H9 (cell line): ENCODE data around the gene PPARGC1A. TPM values are rescaled to one million over a fixed set of nuclear protein-coding genes. Genes with fewer than 3 reads are reported as not detected.

Experiments used
- DNase-seq: peaks from one replicate; pipeline ENCODE4 v3.0.0-alpha.2; 2017
- H2AFZ ChIP-seq: one replicate; pipeline ENCODE4 v1.6.1; 2013; ENCODE audit warnings: mild to moderate bottlenecking, low read length, control low read depth, moderate library complexity
- H2AK5ac ChIP-seq: 2 replicates; pipeline ENCODE4 v1.6.1; 2013; ENCODE audit warnings: low read length, control low read depth, mixed read lengths; ENCODE audit not compliant: insufficient read length
- H2BK120ac ChIP-seq: one replicate; pipeline ENCODE4 v1.6.1; 2013; ENCODE audit warnings: low read depth, mild to moderate bottlenecking, low read length, control low read depth, inconsistent platforms; ENCODE audit not compliant: poor library complexity, severe bottlenecking
- H2BK12ac ChIP-seq: 2 replicates; pipeline ENCODE4 v1.6.1; 2013; ENCODE audit warnings: low read length, control low read depth, mixed read lengths, low read depth; ENCODE audit not compliant: insufficient read length
- H2BK15ac ChIP-seq: 2 replicates; pipeline ENCODE4 v1.6.1; 2013; ENCODE audit warnings: low read depth, low read length, control low read depth
- H2BK20ac ChIP-seq: one replicate; pipeline ENCODE4 v1.6.1; 2013; ENCODE audit warnings: low read depth, mild to moderate bottlenecking, low read length, control low read depth, inconsistent platforms; ENCODE audit not compliant: poor library complexity, severe bottlenecking
- H2BK5ac ChIP-seq: 2 replicates; pipeline ENCODE4 v1.6.1; 2013; ENCODE audit warnings: low read length, control low read depth, mixed read lengths; ENCODE audit not compliant: insufficient read length
- H3K14ac ChIP-seq: 2 replicates; pipeline ENCODE4 v1.6.1; 2013; ENCODE audit warnings: low read length, control low read depth; ENCODE audit not compliant: insufficient read depth
- H3K18ac ChIP-seq: 2 replicates; pipeline ENCODE4 v1.6.1; 2013; ENCODE audit warnings: low read depth, mild to moderate bottlenecking, mixed read lengths, low read length, control low read depth; ENCODE audit not compliant: insufficient read length
- H3K23ac ChIP-seq: 2 replicates; pipeline ENCODE4 v1.6.1; 2013; ENCODE audit warnings: low read length, control low read depth, mixed read lengths, low read depth; ENCODE audit not compliant: insufficient read length
- H3K23me2 ChIP-seq: 2 replicates; pipeline ENCODE4 v1.6.1; 2013; ENCODE audit warnings: low read depth, mild to moderate bottlenecking, mixed read lengths, low read length, control low read depth; ENCODE audit not compliant: insufficient read length, poor library complexity, severe bottlenecking
- H3K27ac ChIP-seq: 2 replicates; pipeline ENCODE4 v1.5.1; 2013; ENCODE audit warnings: low read length, control low read depth, mixed read lengths, low read depth; ENCODE audit not compliant: insufficient read length
- H3K27me3 ChIP-seq: 2 replicates; pipeline ENCODE4 v1.6.1; 2013; ENCODE audit warnings: low read length, control low read depth, inconsistent platforms; ENCODE audit not compliant: insufficient read depth
- H3K4ac ChIP-seq: 2 replicates; pipeline ENCODE4 v1.6.1; 2013; ENCODE audit warnings: low read depth, mild to moderate bottlenecking, control low read depth, inconsistent platforms, low read length, moderate library complexity
- H3K4me1 ChIP-seq: 2 replicates; pipeline ENCODE4 v1.6.1; 2013; ENCODE audit warnings: low read length, control low read depth, inconsistent platforms; ENCODE audit not compliant: insufficient read depth
- H3K4me2 ChIP-seq: 2 replicates; pipeline ENCODE4 v1.6.1; 2013; ENCODE audit warnings: low read length, control low read depth, mixed read lengths; ENCODE audit not compliant: insufficient read length, insufficient read depth
- H3K56ac ChIP-seq: 2 replicates; pipeline ENCODE4 v1.6.1; 2013; ENCODE audit warnings: low read depth, mild to moderate bottlenecking, mixed read lengths, low read length, control low read depth; ENCODE audit not compliant: insufficient read length
- H3K79me1 ChIP-seq: 2 replicates; pipeline ENCODE4 v1.6.1; 2013; ENCODE audit warnings: low read depth, mild to moderate bottlenecking, moderate library complexity, low read length, control low read depth, inconsistent platforms; ENCODE audit not compliant: insufficient read depth, poor library complexity, severe bottlenecking
- H3K79me2 ChIP-seq: 2 replicates; pipeline ENCODE4 v1.6.1; 2013; ENCODE audit warnings: low read length, control low read depth, inconsistent platforms; ENCODE audit not compliant: insufficient read depth
- H3K9ac ChIP-seq: 2 replicates; pipeline ENCODE4 v1.6.1; 2013; ENCODE audit warnings: low read length, control low read depth, mixed read lengths; ENCODE audit not compliant: insufficient read length; ENCODE audit errors: extremely low read depth
- H3K9me3 ChIP-seq: one replicate; pipeline ENCODE4 v1.6.1; 2013; ENCODE audit warnings: low read depth, low read length, inconsistent platforms; ENCODE audit not compliant: control insufficient read depth
- H3T11ph ChIP-seq: one replicate; pipeline ENCODE4 v1.6.1; 2013; ENCODE audit warnings: mild to moderate bottlenecking, low read length, control low read depth, inconsistent platforms
- H4K20me1 ChIP-seq: one replicate; pipeline ENCODE4 v1.6.1; 2013; ENCODE audit not compliant: control insufficient read depth, insufficient read length, insufficient read depth
- H4K5ac ChIP-seq: 2 replicates; pipeline ENCODE4 v1.6.1; 2013; ENCODE audit warnings: low read depth, mild to moderate bottlenecking, mixed read lengths, low read length, control low read depth; ENCODE audit not compliant: insufficient read length
- H4K8ac ChIP-seq: replicated peaks from 2 replicates; pipeline ENCODE4 v1.6.1; 2013; ENCODE audit warnings: low read length, control low read depth, mixed read lengths, low read depth; ENCODE audit not compliant: insufficient read length
- H4K91ac ChIP-seq: 2 replicates; pipeline ENCODE4 v1.6.1; 2013; ENCODE audit warnings: low read depth, mild to moderate bottlenecking, moderate library complexity, mixed read lengths, low read length, control low read depth; ENCODE audit not compliant: insufficient read length
- H3K27ac Mint-ChIP-seq, 3 experiments: 2 replicates in 2 of 3; 3 replicates in 1 of 3; pipeline ENCODE4 v1.8.0; 2020 to 2021; ENCODE audit warnings: mixed read lengths in 3 of 3, mild to moderate bottlenecking in 1 of 3, moderate library complexity in 1 of 3
- H3K27me3 Mint-ChIP-seq: 2 replicates; pipeline ENCODE4 v1.8.0; 2021; ENCODE audit warnings: low read depth, mild to moderate bottlenecking, moderate library complexity, mixed read lengths
- H3K36me3 Mint-ChIP-seq, 3 experiments: 2 replicates in 2 of 3; 3 replicates in 1 of 3; pipeline ENCODE4 v1.8.0; 2020 to 2021; ENCODE audit warnings: low read depth in 3 of 3, mixed read lengths in 3 of 3; ENCODE audit not compliant: insufficient read depth in 1 of 3
- H3K4me1 Mint-ChIP-seq, 2 experiments: 2 replicates each; pipeline ENCODE4 v1.8.0; 2020; ENCODE audit warnings: mixed read lengths in 2 of 2
- H3K4me3 Mint-ChIP-seq, 2 experiments: 2 replicates in 1 of 2; 3 replicates in 1 of 2; pipeline ENCODE4 v1.8.0; 2020 to 2021; ENCODE audit warnings: mild to moderate bottlenecking in 2 of 2, mixed read lengths in 2 of 2, moderate library complexity in 1 of 2
- H3K9me3 Mint-ChIP-seq, 2 experiments: 2 replicates in 1 of 2; 3 replicates in 1 of 2; pipeline ENCODE4 v1.8.0; 2020; ENCODE audit warnings: mild to moderate bottlenecking in 2 of 2, mixed read lengths in 2 of 2, moderate library complexity in 1 of 2
- WGBS: extraction: QIAGEN DNeasy Blood & Tissue Kit; methylation state at CpG from one replicate; pipeline ENCODE4 v1.1.7; 2013; ENCODE audit warnings: missing lambda C conversion rate, low lambda C conversion rate, mixed read lengths; ENCODE audit not compliant: insufficient read length; ENCODE audit errors: extremely low coverage; 5-methylcytosine and 5-hydroxymethylcytosine counted together
- total RNA-seq: library from RNA; stranded (reverse); gene quantifications from 2 replicates; pipeline ENCODE4 v1.2.1, GENCODE V29; 2021
- TF ChIP-seq, protein P1 (sequence below): fragments of 200-600 bp; sonication (generic); conservative IDR thresholded peaks from 3 replicates; pipeline ENCODE4 v1.8.0; 2021; ENCODE audit warnings: antibody characterized with exemption, mild to moderate bottlenecking

PPARGC1A gene
- total RNA-seq, 1 experiment from 2014 or later = 1.7 TPM

DNA sequence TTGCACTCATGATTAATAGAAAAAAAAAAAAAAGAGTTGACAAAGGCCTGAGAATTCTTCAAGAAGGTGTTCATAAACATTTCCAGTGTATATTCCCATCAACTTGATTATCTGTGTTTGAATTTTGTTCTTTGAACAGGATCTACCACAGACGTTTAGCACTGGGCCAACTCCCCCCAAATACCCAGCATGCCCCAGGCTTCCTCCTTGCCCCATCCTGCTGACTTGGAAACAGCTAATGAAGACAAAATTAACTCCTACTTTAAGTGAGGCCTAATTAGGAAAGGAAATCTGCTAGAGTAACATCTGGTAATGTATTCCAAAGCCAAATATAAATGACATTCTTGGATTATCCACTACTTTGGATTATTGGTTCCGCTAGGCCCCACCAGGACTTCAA lies 52.5 kb downstream of the PPARGC1A start:
- Mint-ChIP-seq H3K27ac (no peak overlapping the region), H3K4me1 (no peaks in the 10 kb centered on the region), H3K9me3 (no peaks in the 10 kb centered on the region), H3K27me3 (no peaks in the 10 kb centered on the region; the same call in 1 of the 2 replicates), H3K4me3 (no peak overlapping the region), H3K36me3 (no peaks in the 10 kb centered on the region; a peak in 1 of 7 replicates)
- no peak overlapping the region for H2BK5ac ChIP-seq
- H3T11ph ChIP-seq = no peak overlapping the region
- H3K27me3 ChIP-seq = no peaks in the 10 kb centered on the region
- no peak overlapping the region for H3K9ac ChIP-seq
- no peaks in the 10 kb centered on the region for H3K79me1 ChIP-seq
- no peaks in the 10 kb centered on the region for H3K23me2 ChIP-seq
- no peak overlapping the region for H3K4me2 ChIP-seq
- no peak overlapping the region for H4K91ac ChIP-seq
- H2BK12ac ChIP-seq = no peak overlapping the region
- no peak overlapping the region for H3K23ac ChIP-seq
- H3K56ac ChIP-seq = no peak overlapping the region
- no peak overlapping the region for H3K18ac ChIP-seq
- WGBS = no CpG with 5 or more reads among the region's 2 CpGs
- no peaks in the 10 kb centered on the region for H3K9me3 ChIP-seq
- no peak overlapping the region for H3K14ac ChIP-seq
- H4K5ac ChIP-seq = no peak overlapping the region
- no peak overlapping the region for H3K4ac ChIP-seq
- no peaks in the 10 kb centered on the region for H4K20me1 ChIP-seq
- no peak overlapping the region for H2AK5ac ChIP-seq
- no peak overlapping the region for H2BK120ac ChIP-seq
- H3K4me1 ChIP-seq = no peaks in the 10 kb centered on the region
- TF ChIP-seq, protein P1, sequence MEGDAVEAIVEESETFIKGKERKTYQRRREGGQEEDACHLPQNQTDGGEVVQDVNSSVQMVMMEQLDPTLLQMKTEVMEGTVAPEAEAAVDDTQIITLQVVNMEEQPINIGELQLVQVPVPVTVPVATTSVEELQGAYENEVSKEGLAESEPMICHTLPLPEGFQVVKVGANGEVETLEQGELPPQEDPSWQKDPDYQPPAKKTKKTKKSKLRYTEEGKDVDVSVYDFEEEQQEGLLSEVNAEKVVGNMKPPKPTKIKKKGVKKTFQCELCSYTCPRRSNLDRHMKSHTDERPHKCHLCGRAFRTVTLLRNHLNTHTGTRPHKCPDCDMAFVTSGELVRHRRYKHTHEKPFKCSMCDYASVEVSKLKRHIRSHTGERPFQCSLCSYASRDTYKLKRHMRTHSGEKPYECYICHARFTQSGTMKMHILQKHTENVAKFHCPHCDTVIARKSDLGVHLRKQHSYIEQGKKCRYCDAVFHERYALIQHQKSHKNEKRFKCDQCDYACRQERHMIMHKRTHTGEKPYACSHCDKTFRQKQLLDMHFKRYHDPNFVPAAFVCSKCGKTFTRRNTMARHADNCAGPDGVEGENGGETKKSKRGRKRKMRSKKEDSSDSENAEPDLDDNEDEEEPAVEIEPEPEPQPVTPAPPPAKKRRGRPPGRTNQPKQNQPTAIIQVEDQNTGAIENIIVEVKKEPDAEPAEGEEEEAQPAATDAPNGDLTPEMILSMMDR = no peak
- no peak overlapping the region for H2BK15ac ChIP-seq
- H3K79me2 ChIP-seq = no peaks in the 10 kb centered on the region
- H4K8ac ChIP-seq = no peak overlapping the region
- H3K27ac ChIP-seq = no peak overlapping the region
- no peak overlapping the region for H2BK20ac ChIP-seq
- DNase-seq = no peak
- no peak overlapping the region for H2AFZ ChIP-seq
